ENCODE data around the gene PCSK4. TPM values are rescaled to one million over a fixed set of nuclear protein-coding genes. Genes with fewer than 3 reads are reported as not detected.

PCSK4 gene
- total and polyA plus RNA-seq, 2 of the 4 experiments (the other 2 are of a cell fraction): 0.72 to 1.7 TPM

DNA sequence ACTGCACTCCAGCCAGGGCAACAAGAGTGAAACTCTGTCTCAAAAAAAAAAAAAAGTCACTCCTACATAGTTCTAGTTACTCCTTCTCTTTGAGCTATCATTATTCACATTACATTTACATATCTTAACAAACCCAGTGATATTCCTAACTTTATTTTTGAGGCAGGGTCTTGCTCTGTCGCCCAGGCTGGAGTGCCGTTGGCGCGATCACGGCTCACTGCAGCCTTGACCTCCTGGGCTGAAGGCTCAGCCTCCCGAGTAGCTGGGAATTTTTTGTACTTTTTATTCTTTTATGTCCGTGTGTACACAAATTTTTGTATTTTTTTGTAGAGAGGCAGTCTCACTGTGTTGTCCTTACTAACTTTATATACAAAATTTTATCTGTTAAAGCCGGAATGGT is 52.5 kb downstream of the PCSK4 start (continued):
- no peak for TF ChIP-seq MXI1 (IDR thresholded peaks at IDR 0.05; ENCODE audit: borderline replicate concordance, low read depth, low read length)
- no peak for TF ChIP-seq ELK1 (IDR thresholded peaks at IDR 0.05; ENCODE audit: borderline replicate concordance, low read depth, low read length)

GRCh38 chr19:1435378-1435989 is 54.7 kb downstream of the PCSK4 start:
- Histone ChIP-seq H3K9me1 (ENCODE audit: insufficient read depth, low read length) (no peaks in the 10 kb centered on the region; the same call in 1 of the 2 replicates), H3K56ac (ENCODE audit: extremely low read depth, insufficient read depth, low read length) (no peak overlapping the region), H2BK15ac (ENCODE audit: low read depth, low read length) (no peak overlapping the region), H3K4me3 (ENCODE audit: insufficient read depth, low read depth, low read length) (no peak overlapping the region), H3K27ac (ENCODE audit: insufficient read depth, low read length) (no peak overlapping the region), H3K4me1 (ENCODE audit: control insufficient read depth, insufficient read depth, low read length) (peaks cover 6% of the 10 kb centered on the region), H3K18ac (ENCODE audit: low read depth, low read length) (no peak overlapping the region), H2AK5ac (ENCODE audit: low read depth, low read length) (no peak overlapping the region), H2BK120ac (ENCODE audit: low read depth, low read length) (no peak overlapping the region), H2AFZ (replicated peaks; ENCODE audit: low read length, poor library complexity) (no peak overlapping the region), H2BK20ac (ENCODE audit: low read depth, low read length) (no peak overlapping the region), H2BK5ac (ENCODE audit: low read depth, low read length, poor library complexity, severe bottlenecking) (no peak overlapping the region), H4K8ac (ENCODE audit: low read depth in 2 of 2, low read length in 2 of 2) (no peak overlapping the region), H3K9ac (ENCODE audit: low read depth, low read length) (no peak overlapping the region), H3K27me3 (ENCODE audit: control insufficient read depth, insufficient read depth, low read length) (no peaks in the 10 kb centered on the region), H2AK9ac (replicated peaks; ENCODE audit: low read depth, low read length, poor library complexity) (no peak overlapping the region), H4K20me1 (ENCODE audit: insufficient read depth, low read length) (peaks cover 31% of the 10 kb centered on the region), H3K4ac (ENCODE audit: low read depth, low read length) (no peak overlapping the region), H3K14ac (replicated peaks; ENCODE audit: low read depth, low read length) (no peak overlapping the region), H3K36me3 (ENCODE audit: control insufficient read depth, insufficient read depth, low read length) (peaks cover 50% of the 10 kb centered on the region), H4K91ac (ENCODE audit: insufficient read depth, low read depth, low read length) (no peak overlapping the region), H3K23ac (ENCODE audit: low read depth, low read length) (no peak overlapping the region), H3K79me1 (ENCODE audit: low read depth in 1 of 2, low read length in 2 of 2) (peaks cover 18 to 34% of the 10 kb centered on the region in 2 experiments), H4K5ac (ENCODE audit: low read depth, low read length) (no peak overlapping the region), H3K4me2 (ENCODE audit: low read depth, low read length) (no peak overlapping the region), H3K9me3 (ENCODE audit: control insufficient read depth, insufficient read depth, low read length) (no peaks in the 10 kb centered on the region)
- ChIA-PET POLR2A (ENCODE audit: unreplicated experiment) (interaction anchor here (0.5 kb wide), 1 partner anchor 429 kb away, joined by 6 read pairs; no protein-coding TSS in a partner anchor), CTCF (no interaction called here)
- in situ Hi-C loops (cut with MboI; ENCODE audit: low sequenced_read_pairs): no loop called here
- ATAC-seq (ENCODE audit: low read depth) (no peak), DNase-seq (no peak)
- 86% methylated on average over 9 of the region's 21 CpGs; no CpG with 5 or more reads in 1 of the 2 experiments for WGBS, 2 experiments (ENCODE audit: extremely low coverage in 2 of 2, insufficient read length in 1 of 2)
- intact Hi-C loops (cut with micrococcal nuclease): no loop called here
- dilution Hi-C loops (cut with HindIII; ENCODE audit: low sequenced_read_pairs, unreplicated experiment): no loop called here
- BruUV-seq (replicated peaks): no TSS peak
- no peak for TF ChIP-seq FOS (IDR thresholded peaks at IDR 0.05; ENCODE audit: low read depth, low read length)
- TF ChIP-seq CHD1 (IDR thresholded peaks at IDR 0.05; ENCODE audit: low read depth, low read length): no peak
- TF ChIP-seq MXI1 (IDR thresholded peaks at IDR 0.05; ENCODE audit: borderline replicate concordance, low read depth, low read length): no peak
- no peak for TF ChIP-seq SMC3 (IDR thresholded peaks at IDR 0.05; ENCODE audit: low read depth, low read length)
- TF ChIP-seq ELK1 (IDR thresholded peaks at IDR 0.05; ENCODE audit: borderline replicate concordance, low read depth, low read length): no peak

Data from IMR-90 (cell line).